ENCODE measurements around the gene NCF2.

DNA sequence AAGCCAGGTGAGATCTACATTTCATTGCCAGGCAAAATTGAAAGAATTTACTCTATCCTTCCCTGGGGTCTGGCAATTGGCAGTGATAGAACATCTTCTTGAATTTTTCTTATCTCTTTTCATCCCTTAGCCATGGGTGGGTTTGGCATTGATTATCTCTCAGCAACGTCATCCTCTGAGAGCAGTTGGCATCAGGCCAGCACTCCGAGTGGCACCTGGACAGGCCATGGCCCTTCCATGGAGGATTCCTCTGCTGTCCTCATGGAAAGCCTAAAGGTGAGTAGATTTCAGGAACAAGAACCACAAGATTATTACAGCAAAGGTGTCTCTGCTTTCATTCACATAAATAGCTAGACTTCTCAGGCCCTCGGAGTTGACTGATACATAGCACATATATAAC lies 39.3 kb downstream of the NCF2 start:
- TF ChIP-seq, protein P1, sequence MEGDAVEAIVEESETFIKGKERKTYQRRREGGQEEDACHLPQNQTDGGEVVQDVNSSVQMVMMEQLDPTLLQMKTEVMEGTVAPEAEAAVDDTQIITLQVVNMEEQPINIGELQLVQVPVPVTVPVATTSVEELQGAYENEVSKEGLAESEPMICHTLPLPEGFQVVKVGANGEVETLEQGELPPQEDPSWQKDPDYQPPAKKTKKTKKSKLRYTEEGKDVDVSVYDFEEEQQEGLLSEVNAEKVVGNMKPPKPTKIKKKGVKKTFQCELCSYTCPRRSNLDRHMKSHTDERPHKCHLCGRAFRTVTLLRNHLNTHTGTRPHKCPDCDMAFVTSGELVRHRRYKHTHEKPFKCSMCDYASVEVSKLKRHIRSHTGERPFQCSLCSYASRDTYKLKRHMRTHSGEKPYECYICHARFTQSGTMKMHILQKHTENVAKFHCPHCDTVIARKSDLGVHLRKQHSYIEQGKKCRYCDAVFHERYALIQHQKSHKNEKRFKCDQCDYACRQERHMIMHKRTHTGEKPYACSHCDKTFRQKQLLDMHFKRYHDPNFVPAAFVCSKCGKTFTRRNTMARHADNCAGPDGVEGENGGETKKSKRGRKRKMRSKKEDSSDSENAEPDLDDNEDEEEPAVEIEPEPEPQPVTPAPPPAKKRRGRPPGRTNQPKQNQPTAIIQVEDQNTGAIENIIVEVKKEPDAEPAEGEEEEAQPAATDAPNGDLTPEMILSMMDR (conservative IDR thresholded peaks at IDR 0.05 in 1 of 2, IDR thresholded peaks at IDR 0.05 in 1 of 2; ENCODE audit: low read depth in 1 of 2, low read length in 2 of 2): no peak
- TF ChIP-seq EZH2 (IDR thresholded peaks at IDR 0.05; ENCODE audit: low read length, missing control alignments): no peak

All from fibroblast of lung (primary cell).